Testis (tissue), 2 donors: Measurements from ENCODE around the gene CPM.

Source experiments
- POLR2A ChIP-seq: fragments of 450-650 bp; IDR thresholded peaks from one replicate; pipeline ENCODE4 v1.6.1; 2017; ENCODE audit warnings: antibody characterized with exemption, mild to moderate bottlenecking, moderate library complexity
- TF ChIP-seq, protein P1 (sequence below), 3 experiments: fragments of 450-650 bp in 2 of 3; fragments of 200-600 bp in 1 of 3; sonication (generic) in 1 of 3; IDR thresholded peaks; one replicate each; pipeline ENCODE4 v1.5.1; 2016 to 2019; ENCODE audit warnings: antibody characterized with exemption in 3 of 3, mild to moderate bottlenecking in 2 of 3, moderate library complexity in 1 of 3

DNA sequence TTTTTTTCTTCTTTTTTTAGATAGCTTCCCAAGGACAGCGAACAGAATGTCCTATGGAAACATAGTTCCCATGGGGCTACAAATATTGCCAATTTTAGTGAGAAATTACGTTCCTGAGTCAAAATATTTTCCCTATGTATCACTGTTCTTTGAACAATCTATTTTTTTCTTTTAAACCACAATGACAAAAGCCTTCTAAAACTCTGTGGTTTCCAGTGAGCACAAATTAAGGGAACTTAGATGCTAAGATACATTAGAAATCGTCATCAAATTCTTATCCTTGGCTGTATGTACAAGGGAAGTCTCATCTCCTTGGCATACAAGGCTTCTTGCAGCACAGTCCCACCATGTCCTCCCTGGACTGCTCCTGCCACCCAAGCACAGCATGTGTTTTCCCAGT, 17.9 kb downstream of the CPM start:
- TF ChIP-seq, protein P1, sequence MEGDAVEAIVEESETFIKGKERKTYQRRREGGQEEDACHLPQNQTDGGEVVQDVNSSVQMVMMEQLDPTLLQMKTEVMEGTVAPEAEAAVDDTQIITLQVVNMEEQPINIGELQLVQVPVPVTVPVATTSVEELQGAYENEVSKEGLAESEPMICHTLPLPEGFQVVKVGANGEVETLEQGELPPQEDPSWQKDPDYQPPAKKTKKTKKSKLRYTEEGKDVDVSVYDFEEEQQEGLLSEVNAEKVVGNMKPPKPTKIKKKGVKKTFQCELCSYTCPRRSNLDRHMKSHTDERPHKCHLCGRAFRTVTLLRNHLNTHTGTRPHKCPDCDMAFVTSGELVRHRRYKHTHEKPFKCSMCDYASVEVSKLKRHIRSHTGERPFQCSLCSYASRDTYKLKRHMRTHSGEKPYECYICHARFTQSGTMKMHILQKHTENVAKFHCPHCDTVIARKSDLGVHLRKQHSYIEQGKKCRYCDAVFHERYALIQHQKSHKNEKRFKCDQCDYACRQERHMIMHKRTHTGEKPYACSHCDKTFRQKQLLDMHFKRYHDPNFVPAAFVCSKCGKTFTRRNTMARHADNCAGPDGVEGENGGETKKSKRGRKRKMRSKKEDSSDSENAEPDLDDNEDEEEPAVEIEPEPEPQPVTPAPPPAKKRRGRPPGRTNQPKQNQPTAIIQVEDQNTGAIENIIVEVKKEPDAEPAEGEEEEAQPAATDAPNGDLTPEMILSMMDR (IDR thresholded peaks at IDR 0.05), result no peak
- TF ChIP-seq POLR2A, result no peak
